HEK293T (cell line): ENCODE results near the gene TECPR1.

Source experiments
- CTCF ChIA-PET: fragments of 350-600 bp; formaldehyde crosslinking; extraction: SDS; loops from one replicate; lab custom pipeline; 2021; ENCODE audit warnings: antibody characterized with exemption, inconsistent platforms; lab: Yijun Ruan, JAX
- POLR2A ChIA-PET: fragments of 350-600 bp; formaldehyde crosslinking; extraction: SDS; loops from one replicate; lab custom pipeline; 2020; ENCODE audit warnings: antibody characterized with exemption, inconsistent platforms; lab: Yijun Ruan, JAX
- DNase-seq: peaks from one replicate; pipeline ENCODE4 v3.0.0; 2012; ENCODE audit warnings: mixed read lengths; ENCODE audit errors: extremely low spot score
- ARNT ChIP-seq: fragments of 450-650 bp; IDR thresholded peaks from 2 replicates; pipeline ENCODE4 v1.6.1; 2017; ENCODE audit warnings: mild to moderate bottlenecking
- BHLHE40 ChIP-seq: fragments of 450-650 bp; IDR thresholded peaks from 2 replicates; pipeline ENCODE4 v1.6.1; 2016; ENCODE audit warnings: mild to moderate bottlenecking, moderate library complexity, borderline replicate concordance
- CTBP1 ChIP-seq: fragments of 450-650 bp; IDR thresholded peaks from 2 replicates; pipeline ENCODE4 v1.6.1; 2016; ENCODE audit warnings: borderline replicate concordance
- ELF4 ChIP-seq: fragments of 450-650 bp; IDR thresholded peaks from 2 replicates; pipeline ENCODE4 v1.6.1; 2017; ENCODE audit warnings: antibody characterized with exemption
- FOXA1 ChIP-seq: fragments of 450-650 bp; IDR thresholded peaks from 2 replicates; pipeline ENCODE4 v1.6.1; 2016; ENCODE audit warnings: mild to moderate bottlenecking
- FOXK2 ChIP-seq: fragments of 450-650 bp; IDR thresholded peaks from 2 replicates; pipeline ENCODE4 v1.6.1; 2016; ENCODE audit warnings: mild to moderate bottlenecking
- FOXM1 ChIP-seq: fragments of 450-650 bp; IDR thresholded peaks from 2 replicates; pipeline ENCODE4 v1.6.1; 2017; ENCODE audit warnings: mild to moderate bottlenecking, borderline replicate concordance
- HDGF ChIP-seq: fragments of 450-650 bp; IDR thresholded peaks from 2 replicates; pipeline ENCODE4 v1.6.1; 2017; ENCODE audit warnings: antibody characterized with exemption, borderline replicate concordance
- L3MBTL2 ChIP-seq: fragments of 450-650 bp; conservative IDR thresholded peaks from 2 replicates; pipeline ENCODE4 v1.6.1; 2016; ENCODE audit warnings: mild to moderate bottlenecking
- LEF1 ChIP-seq: fragments of 450-650 bp; IDR thresholded peaks from 2 replicates; pipeline ENCODE4 v1.6.1; 2017; ENCODE audit warnings: mild to moderate bottlenecking, borderline replicate concordance
- NFRKB ChIP-seq: fragments of 450-650 bp; IDR thresholded peaks from 2 replicates; pipeline ENCODE4 v1.6.1; 2016; ENCODE audit warnings: mild to moderate bottlenecking, moderate library complexity
- PKNOX1 ChIP-seq: fragments of 450-650 bp; IDR thresholded peaks from 2 replicates; pipeline ENCODE4 v1.6.1; 2016
- SP1 ChIP-seq: fragments of 450-650 bp; IDR thresholded peaks from 2 replicates; pipeline ENCODE4 v1.6.1; 2017
- SUZ12 ChIP-seq: fragments of 450-650 bp; IDR thresholded peaks from 2 replicates; pipeline ENCODE4 v1.6.1; 2016; ENCODE audit warnings: mild to moderate bottlenecking
- TARDBP ChIP-seq: fragments of 450-650 bp; IDR thresholded peaks from 2 replicates; pipeline ENCODE4 v1.6.1; 2016
- ZNF384 ChIP-seq: fragments of 450-650 bp; IDR thresholded peaks from 2 replicates; pipeline ENCODE4 v1.6.1; 2016

Gene TECPR1

GRCh38 chr7:98287486-98287959 is 35.5 kb upstream of the TECPR1 start:
- ChIA-PET POLR2A (no interaction called here), CTCF (no interaction called here)
- no peak for DNase-seq
- no peak for TF ChIP-seq L3MBTL2
- TF ChIP-seq FOXK2, result no peak
- TF ChIP-seq TARDBP, result no peak
- no peak for TF ChIP-seq SP1
- TF ChIP-seq BHLHE40, result no peak
- TF ChIP-seq ELF4, result no peak
- TF ChIP-seq FOXA1, result no peak
- no peak for TF ChIP-seq HDGF

- CTCF ChIA-PET, result no interaction called here
- TF ChIP-seq NFRKB (no peak), LEF1 (no peak), CTBP1 (no peak), ZNF384 (no peak), TARDBP (no peak), FOXK2 (no peak), ARNT (no peak), PKNOX1 (no peak), FOXA1 (no peak), HDGF (no peak), SP1 (no peak), L3MBTL2 (no peak), SUZ12 (no peak), ELF4 (no peak), FOXM1 (no peak), BHLHE40 (no peak)
- POLR2A ChIA-PET, result no interaction called here
- no peak for DNase-seq
Observed at GRCh38 chr7:98286701-98287485, 34.9 kb upstream of the TECPR1 start.

GRCh38 chr7:98286093-98286539 is 34.1 kb upstream of the TECPR1 start:
- ChIA-PET POLR2A (no interaction called here), CTCF (no interaction called here)
- no peak for TF ChIP-seq BHLHE40
- TF ChIP-seq SUZ12, result no peak
- no peak for TF ChIP-seq FOXK2
- TF ChIP-seq HDGF, result no peak
- no peak for TF ChIP-seq ZNF384
- TF ChIP-seq PKNOX1, result no peak
- TF ChIP-seq FOXA1, result no peak
- no peak for TF ChIP-seq L3MBTL2
- TF ChIP-seq NFRKB, result no peak
- TF ChIP-seq ELF4, result no peak
- TF ChIP-seq TARDBP, result no peak
- no peak for TF ChIP-seq SP1
- no peak for TF ChIP-seq LEF1
- TF ChIP-seq CTBP1, result no peak
- TF ChIP-seq FOXM1, result no peak
- TF ChIP-seq ARNT, result no peak
- no peak for DNase-seq

- CTCF ChIA-PET, result no interaction called here
- POLR2A ChIA-PET, result no interaction called here
- TF ChIP-seq LEF1, result no peak
- no peak for TF ChIP-seq SP1
- no peak for TF ChIP-seq ZNF384
- TF ChIP-seq BHLHE40, result no peak
- no peak for TF ChIP-seq PKNOX1
- TF ChIP-seq NFRKB, result no peak
- no peak for TF ChIP-seq L3MBTL2
- TF ChIP-seq SUZ12, result no peak
- no peak for TF ChIP-seq ELF4
- no peak for DNase-seq
Observed at GRCh38 chr7:98285157-98286092, 33.4 kb upstream of the TECPR1 start.

GRCh38 chr7:98284335-98285036 is 32.5 kb upstream of the TECPR1 start:
- DNase-seq, result no peak
- ChIA-PET POLR2A (no interaction called here), CTCF (no interaction called here)
- TF ChIP-seq SUZ12 (no peak), PKNOX1 (no peak), L3MBTL2 (no peak), FOXA1 (no peak), ZNF384 (no peak), BHLHE40 (no peak), NFRKB (no peak), ELF4 (no peak), CTBP1 (no peak)
